Embryonic facial prominence (tissue), 1 donor: Measurements from ENCODE around the gene MIA3.
"Not testable (repeated sequence)": the region's sequence is repeated elsewhere in the genome, so short reads cannot be mapped to it uniquely, and the experiment has no call there.

ENCODE experiments used
- DNase-seq: peaks from one replicate; pipeline ENCODE4 v3.0.0-alpha.2; 2016; ENCODE audit errors: extremely low spot score

Gene MIA3

DNA sequence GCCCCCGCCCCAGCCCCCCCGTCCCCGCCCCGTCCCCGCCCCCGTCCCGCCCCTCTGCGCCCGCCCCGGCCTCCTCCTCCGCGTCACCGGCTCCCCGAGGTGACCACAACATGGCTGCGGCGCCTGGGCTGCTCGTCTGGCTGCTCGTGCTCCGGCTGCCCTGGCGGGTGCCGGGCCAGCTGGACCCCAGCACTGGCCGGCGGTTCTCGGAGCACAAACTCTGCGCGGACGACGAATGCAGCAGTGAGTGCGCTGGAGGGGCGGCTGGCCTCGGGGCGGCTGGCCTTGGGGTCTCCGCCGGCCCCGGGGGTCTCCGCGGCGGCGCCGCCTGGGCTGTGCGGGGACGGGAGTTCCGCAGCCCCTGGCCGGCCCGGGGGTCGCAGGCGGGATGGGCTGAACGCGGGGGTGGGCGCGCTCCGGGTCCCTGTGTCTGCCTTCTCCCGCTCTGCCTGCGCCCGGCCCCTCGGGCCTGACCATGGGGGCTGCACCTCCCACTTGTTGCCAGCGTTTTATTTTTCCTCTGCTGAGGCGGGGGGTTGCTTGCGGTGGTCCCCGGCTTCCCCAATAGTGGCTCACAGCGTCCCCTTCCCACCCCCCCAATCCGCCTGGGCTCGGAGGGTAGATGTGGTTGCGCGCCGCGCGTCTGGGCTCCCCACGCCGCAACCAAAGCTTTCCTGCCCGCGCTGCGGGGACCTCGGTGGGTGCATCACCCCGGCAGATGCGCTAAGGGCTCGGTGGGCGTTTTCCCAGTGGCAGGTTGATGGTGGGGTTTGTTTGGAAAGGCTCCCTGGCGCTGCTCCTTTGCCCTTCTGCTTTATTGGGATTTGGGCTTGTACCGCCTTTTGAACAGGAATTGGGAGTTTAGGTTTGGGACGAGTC lies at the start of gene MIA3:
TSS of gene MIA3 (plus strand) at position 97 of the 879 bp plus-strand sequence. CDS start at position 111, 14 bp downstream.
- peak; percentile 57 for DNase-seq

GRCh38 chr1:222570837-222571236 lies 47.1 kb upstream of the MIA3 start:
- DNase-seq = no peak

DNA sequence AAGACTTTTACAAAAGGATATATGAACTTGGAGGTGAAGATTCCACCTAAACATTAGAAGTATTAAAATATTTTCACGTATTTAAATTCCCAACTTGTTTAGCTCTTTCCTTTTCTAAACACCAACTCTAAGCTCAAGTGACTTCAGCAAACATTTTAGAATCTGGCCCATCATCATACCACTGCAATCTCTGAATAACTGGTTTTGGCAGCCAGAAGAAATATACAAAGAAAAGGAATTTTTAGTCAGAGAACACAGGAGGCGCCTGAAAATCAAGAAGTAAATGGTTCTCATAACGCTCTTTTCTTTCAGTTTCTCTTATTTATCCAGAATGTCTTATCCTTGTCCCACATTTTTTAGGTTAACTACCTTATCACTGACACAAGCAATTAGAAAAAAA lies 38.6 kb upstream of the MIA3 start:
- no peak for DNase-seq

DNA sequence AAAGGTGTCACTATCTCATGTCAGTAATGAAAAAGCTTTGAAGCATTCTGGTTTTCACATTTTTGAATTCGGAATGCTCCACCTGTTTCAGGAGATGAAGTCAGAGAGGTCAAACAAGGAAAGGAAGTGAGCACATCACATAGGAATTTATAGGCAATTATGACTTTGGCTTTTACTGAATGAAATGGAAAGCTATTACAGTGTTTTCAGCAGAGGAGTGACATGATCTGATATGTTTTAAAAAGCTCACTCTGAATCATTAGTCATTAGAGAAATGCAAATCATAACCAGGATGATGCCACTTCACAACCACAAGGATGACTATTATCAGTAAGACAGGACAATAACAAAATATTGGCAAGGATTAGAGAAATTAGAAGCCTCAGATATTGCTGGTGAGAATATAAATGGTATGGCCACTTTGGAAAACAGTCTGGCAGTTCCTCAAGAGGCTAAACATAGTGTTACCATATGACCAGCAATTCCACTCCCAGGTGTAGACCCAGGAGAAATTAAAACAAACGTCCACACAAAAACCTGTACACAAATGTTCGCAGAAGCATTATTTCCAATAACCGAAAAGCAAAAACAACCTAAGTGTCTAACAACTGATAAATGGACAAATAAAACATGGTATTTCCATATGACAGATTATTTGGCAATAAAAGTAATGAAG lies 35.7 kb upstream of the MIA3 start:
- DNase-seq = no peak

DNA sequence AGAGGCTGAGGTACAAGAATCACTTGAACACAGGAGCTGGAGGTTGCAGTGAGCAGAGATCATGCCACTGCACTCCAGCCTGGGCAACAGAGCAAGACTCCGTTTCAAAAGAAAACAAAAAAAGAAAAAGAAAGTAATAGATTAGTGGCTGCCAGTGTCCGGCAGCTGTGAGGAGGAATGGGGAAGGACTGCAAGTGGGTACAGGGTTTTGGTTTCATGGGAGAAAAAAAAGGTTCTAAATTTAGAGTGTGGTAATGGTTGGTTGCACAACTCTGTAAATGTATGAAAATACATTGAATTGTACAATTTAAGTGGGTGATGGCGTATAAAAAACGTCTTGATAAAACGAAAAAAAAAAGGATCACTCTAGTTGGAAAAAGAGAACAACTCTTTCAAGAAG lies 34.8 kb upstream of the MIA3 start:
- DNase-seq = no peak

- DNase-seq = no peak
Observed at GRCh38 chr1:222586842-222587241, 31.1 kb upstream of the MIA3 start.

DNA sequence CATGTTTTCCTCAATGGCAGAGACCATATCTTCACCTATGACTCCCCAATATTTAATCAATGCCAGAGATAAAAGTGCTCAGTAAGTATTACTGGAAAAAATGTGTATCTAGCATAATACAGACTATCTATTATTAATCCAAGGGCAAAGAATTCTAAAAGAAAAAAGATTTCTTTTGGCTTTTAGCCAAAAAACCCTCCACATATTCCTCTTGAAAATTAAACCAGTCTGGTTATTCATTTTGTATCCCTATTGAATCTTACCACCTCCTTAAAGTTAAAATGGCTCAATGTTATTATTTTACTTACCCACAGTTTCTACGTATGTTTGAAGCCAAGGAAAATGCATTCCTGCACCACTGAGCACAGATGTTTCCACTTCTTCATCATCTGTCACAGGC lies 29.8 kb upstream of the MIA3 start:
- DNase-seq = no peak

DNA sequence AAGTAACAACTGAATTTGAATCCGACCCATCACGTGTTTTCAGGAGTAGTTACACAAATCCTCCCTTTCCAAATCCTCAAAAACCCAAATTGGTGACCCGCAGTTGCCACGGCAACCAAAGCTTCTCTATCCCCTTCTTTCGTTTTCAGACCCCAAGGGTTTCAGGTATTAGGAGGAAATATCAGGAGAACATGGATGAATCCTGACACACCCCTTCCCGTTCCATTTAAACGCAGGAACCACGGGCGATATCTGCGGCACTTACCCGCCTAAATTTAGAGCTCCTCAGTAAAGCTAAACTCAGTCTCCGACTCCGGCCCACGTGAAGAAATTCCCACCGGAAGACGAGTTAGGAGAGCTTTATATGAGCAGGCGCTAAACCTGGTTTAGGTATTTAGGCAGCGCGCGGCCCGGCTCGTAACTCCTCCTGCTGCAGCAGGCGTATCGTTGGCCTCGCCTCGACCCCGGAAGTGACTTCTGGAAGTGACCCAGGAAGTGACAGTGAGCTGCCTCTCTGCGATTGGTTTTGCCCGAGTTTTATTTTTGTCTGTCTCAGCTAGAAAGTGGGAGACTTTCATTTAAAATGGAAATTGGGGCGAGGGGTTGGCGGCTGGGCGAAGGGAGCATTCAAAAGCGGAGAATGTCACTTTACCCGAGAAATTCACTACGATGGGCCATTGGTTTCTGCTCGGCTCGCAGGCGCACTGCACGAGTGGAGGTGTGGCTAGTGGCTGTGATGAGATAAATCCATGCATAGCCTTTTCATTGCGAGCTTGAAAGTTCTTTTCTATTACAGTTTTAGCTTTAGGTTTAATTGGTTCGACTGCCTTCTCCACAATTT lies 28.2 kb upstream of the MIA3 start, which contains the start of gene TAF1A:
TSS of gene TAF1A (minus strand) at position 472 of the 841 bp plus-strand sequence.
- peak; percentile 73 for DNase-seq

GRCh38 chr1:222592171-222592570 lies 25.7 kb upstream of the MIA3 start:
- no peak for DNase-seq

DNA sequence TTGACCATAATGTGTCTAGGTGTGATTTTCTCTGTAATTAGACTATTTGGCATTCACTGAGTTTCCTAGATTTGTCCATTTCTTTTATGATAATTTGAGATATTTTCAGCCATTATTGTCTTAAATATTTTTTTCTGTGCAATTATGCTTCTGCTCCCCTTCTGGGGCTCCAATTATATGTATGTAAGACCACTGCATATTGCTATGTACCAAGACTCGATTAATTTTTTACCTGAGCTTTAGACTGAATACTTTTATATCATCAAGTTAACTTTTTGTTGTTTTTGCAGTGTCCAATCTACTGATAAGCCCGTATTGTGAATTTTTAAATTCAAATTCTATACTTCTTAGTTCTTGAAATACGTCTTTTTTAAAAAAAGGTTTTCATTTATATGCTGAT lies 23.1 kb upstream of the MIA3 start:
- no peak for DNase-seq

GRCh38 chr1:222596696-222597095 lies 21.2 kb upstream of the MIA3 start:
- no peak for DNase-seq

GRCh38 chr1:222600281-222600680 lies 17.6 kb upstream of the MIA3 start:
- no peak for DNase-seq

DNA sequence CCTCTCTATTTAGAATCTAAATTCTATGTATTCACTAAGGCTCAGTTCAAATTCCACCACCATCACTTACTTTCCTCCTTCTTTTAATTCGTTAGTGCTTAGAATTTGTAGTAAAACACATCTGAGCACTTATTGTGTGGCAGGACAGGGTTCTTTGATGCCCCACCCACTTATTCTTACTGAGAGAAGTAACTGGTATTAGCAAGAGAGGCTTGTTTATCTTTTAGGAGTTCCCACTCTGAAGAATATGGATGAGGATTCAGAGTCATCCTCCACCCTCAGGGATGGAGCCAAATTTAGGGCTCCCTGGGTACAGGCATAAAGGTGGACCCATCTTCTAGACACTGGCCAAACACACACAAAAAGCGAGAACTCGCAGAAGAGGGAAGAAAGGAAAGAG lies 16.6 kb upstream of the MIA3 start:
- DNase-seq = no peak

- DNase-seq = no peak
Observed at GRCh38 chr1:222606757-222607156, 11.1 kb upstream of the MIA3 start.

- DNase-seq = not testable (repeated sequence)
Observed at GRCh38 chr1:222609111-222609510, 8.8 kb upstream of the MIA3 start.

- DNase-seq = no peak
Observed at GRCh38 chr1:222610728-222611127, 7.2 kb upstream of the MIA3 start.

GRCh38 chr1:222613627-222614026 lies 4.3 kb upstream of the MIA3 start:
- no peak for DNase-seq

DNA sequence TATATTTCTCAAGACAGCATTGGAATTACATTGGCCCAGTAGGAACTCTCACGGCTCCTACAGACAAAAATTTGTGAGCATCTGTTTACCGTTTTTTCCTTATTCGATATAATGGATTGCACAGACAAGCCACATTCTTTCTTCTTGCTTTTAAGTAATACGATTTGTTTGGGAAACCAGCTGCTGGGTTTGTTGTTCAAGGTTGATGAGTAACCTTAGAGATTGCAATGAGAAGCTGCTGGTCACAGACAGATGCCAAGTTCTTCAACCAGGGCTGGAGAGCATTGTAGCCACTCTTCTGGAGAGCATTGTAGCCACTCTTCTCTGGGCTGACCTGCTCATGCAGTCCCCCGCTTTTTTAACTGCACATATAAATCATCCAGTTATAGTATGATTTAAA lies 1.4 kb upstream of the MIA3 start:
- no peak for DNase-seq

- peak; percentile 96 for DNase-seq
Observed at GRCh38 chr1:222617367-222617951, 438 bp upstream of the MIA3 start.

- DNase-seq = no peak
Observed at GRCh38 chr1:222618880-222619596, 1.1 kb downstream of the MIA3 start.

GRCh38 chr1:222620566-222620965 lies 2.7 kb downstream of the MIA3 start:
- no peak for DNase-seq
